Liver (tissue), 9 donors: ENCODE results near the gene VRTN. TPM values are rescaled to one million over a fixed set of nuclear protein-coding genes. Genes with fewer than 3 reads are reported as not detected.

Source experiments
- DNase-seq: peaks from one replicate; pipeline ENCODE4 v3.0.0-alpha.2; 2017; ENCODE audit warnings: low spot score
- H3K27ac ChIP-seq, 2 donors: one replicate each; pipeline ENCODE4 v1.7.0; 2013; ENCODE audit warnings: inconsistent platforms in 2 of 2, low read length in 2 of 2, control low read depth in 1 of 2, low read depth in 1 of 2, mild to moderate bottlenecking in 1 of 2
- H3K27me3 ChIP-seq, 4 donors: one replicate each; pipeline versions ENCODE4 v1.6.1 to v1.7.0; 2013; ENCODE audit warnings: low read length in 3 of 4, inconsistent platforms in 1 of 4, mild to moderate bottlenecking in 1 of 4, moderate library complexity in 1 of 4; ENCODE audit not compliant: control insufficient read depth in 4 of 4, insufficient read depth in 4 of 4
- H3K36me3 ChIP-seq, 4 donors: one replicate each; pipeline versions ENCODE4 v1.6.1 to v1.7.0; 2013; ENCODE audit warnings: low read length in 3 of 4, mild to moderate bottlenecking in 3 of 4, low read depth in 1 of 4, moderate library complexity in 1 of 4; ENCODE audit not compliant: control insufficient read depth in 4 of 4, insufficient read depth in 3 of 4
- H3K4me1 ChIP-seq, 4 donors: one replicate each; pipeline versions ENCODE4 v1.6.1 to v1.7.0; 2013; ENCODE audit warnings: low read length in 3 of 4, mild to moderate bottlenecking in 3 of 4, moderate library complexity in 1 of 4; ENCODE audit not compliant: control insufficient read depth in 4 of 4, insufficient read depth in 4 of 4
- H3K4me3 ChIP-seq, 3 donors: one replicate each; pipeline versions ENCODE4 v1.6.1 to v1.7.0; 2013; ENCODE audit warnings: low read length in 3 of 3, control low read depth in 1 of 3, low read depth in 1 of 3, mild to moderate bottlenecking in 1 of 3
- H3K9ac ChIP-seq, 2 donors: one replicate each; pipeline ENCODE4 v1.7.0; 2013; ENCODE audit warnings: low read length in 2 of 2, mild to moderate bottlenecking in 2 of 2, moderate library complexity in 2 of 2, control low read depth in 1 of 2, low read depth in 1 of 2
- H3K9me3 ChIP-seq, 4 donors: one replicate each; pipeline versions ENCODE4 v1.6.1 to v1.7.0; 2013; ENCODE audit warnings: low read length in 3 of 4; ENCODE audit not compliant: control insufficient read depth in 4 of 4
- ATF3 ChIP-seq: IDR thresholded peaks from 2 replicates; pipeline ENCODE4 v1.6.1; 2016; ENCODE audit warnings: antibody characterized with exemption
- CTCF ChIP-seq: fragments of 150-350 bp; IDR thresholded peaks from 2 replicates; pipeline ENCODE4 v1.5.1; 2017; ENCODE audit warnings: improper control_type of control experiment, low read depth, low read length; ENCODE audit not compliant: missing input control
- EGR1 ChIP-seq, 2 donors: IDR thresholded peaks; 2 replicates each; pipeline ENCODE4 v1.6.1; 2016 to 2018; ENCODE audit warnings: antibody characterized with exemption in 2 of 2, low read depth in 2 of 2
- FOXA1 ChIP-seq: IDR thresholded peaks from 2 replicates; pipeline ENCODE4 v1.6.1; 2016; ENCODE audit warnings: antibody characterized with exemption
- FOXA2 ChIP-seq: IDR thresholded peaks from 2 replicates; pipeline ENCODE4 v1.6.1; 2016; ENCODE audit warnings: antibody characterized with exemption
- GABPA ChIP-seq, 2 donors: IDR thresholded peaks in 1 of 2; conservative IDR thresholded peaks in 1 of 2; 2 replicates each; pipeline ENCODE4 v1.6.1; 2016; ENCODE audit warnings: antibody characterized with exemption in 2 of 2, mild to moderate bottlenecking in 1 of 2, moderate library complexity in 1 of 2
- HNF4A ChIP-seq, 2 donors: conservative IDR thresholded peaks; 2 replicates each; pipeline ENCODE4 v1.6.1; 2016; ENCODE audit warnings: antibody characterized with exemption in 2 of 2, mild to moderate bottlenecking in 2 of 2
- HNF4G ChIP-seq: IDR thresholded peaks from 2 replicates; pipeline ENCODE4 v1.6.1; 2016; ENCODE audit warnings: antibody characterized with exemption
- JUND ChIP-seq, 2 donors: IDR thresholded peaks; 2 replicates each; pipeline ENCODE4 v1.6.1; 2016; ENCODE audit warnings: antibody characterized with exemption in 2 of 2
- MAX ChIP-seq: IDR thresholded peaks from 2 replicates; pipeline ENCODE4 v1.6.1; 2016; ENCODE audit warnings: antibody characterized with exemption
- NR2F2 ChIP-seq: IDR thresholded peaks from 2 replicates; pipeline ENCODE4 v1.6.1; 2016; ENCODE audit warnings: antibody characterized with exemption
- RAD21 ChIP-seq, 2 donors: IDR thresholded peaks; 2 replicates each; pipeline ENCODE4 v1.6.1; 2016; ENCODE audit warnings: antibody characterized with exemption in 2 of 2, mild to moderate bottlenecking in 2 of 2
- RXRA ChIP-seq, 2 donors: IDR thresholded peaks; 2 replicates each; pipeline ENCODE4 v1.6.1; 2017 to 2018; ENCODE audit warnings: antibody characterized with exemption in 2 of 2, mild to moderate bottlenecking in 1 of 2
- SP1 ChIP-seq: IDR thresholded peaks from 2 replicates; pipeline ENCODE4 v1.6.1; 2018; ENCODE audit warnings: antibody characterized with exemption, mild to moderate bottlenecking
- TAF1 ChIP-seq: conservative IDR thresholded peaks from 2 replicates; pipeline ENCODE4 v1.6.1; 2016; ENCODE audit warnings: antibody characterized with exemption, mild to moderate bottlenecking
- YY1 ChIP-seq: IDR thresholded peaks from 2 replicates; pipeline ENCODE4 v1.6.1; 2016; ENCODE audit warnings: antibody characterized with exemption, mild to moderate bottlenecking
- ZBTB33 ChIP-seq: IDR thresholded peaks from 2 replicates; pipeline ENCODE4 v1.6.1; 2016; ENCODE audit warnings: antibody characterized with exemption
- WGBS: extraction: QIAGEN DNeasy Blood & Tissue Kit; methylation state at CpG from one replicate; pipeline ENCODE4 v1.1.7; 2013; 5-methylcytosine and 5-hydroxymethylcytosine counted together
- polyA plus RNA-seq, 2 donors: library from polyadenylated mRNA; stranded (reverse) in 1 of 2; unstranded in 1 of 2; fragments of 200-250 nt in 1 of 2; fragments of >200 nt in 1 of 2; fragmentation: Nextera tagmentation in 1 of 2; extraction: Ambion mirVana in 1 of 2; gene quantifications; one replicate each; pipeline versions ENCODE4 v1.2.1 to v1.2.3, GENCODE V29; 2013 to 2015
- total RNA-seq, 2 donors: library from RNA; depleted of rRNA; stranded (reverse); fragments of >200 nt; gene quantifications; one replicate each; pipeline ENCODE4 v1.2.3, GENCODE V29; 2014
- donor health status: healthy.
- donor health status: healthy.
- donor health status: healthy.
- donor health status: healthy.
- donor health status: healthy.

Gene VRTN
- total and polyA plus RNA-seq, 4 donors: not detected

- H3K9me3 ChIP-seq: no peaks in the 10 kb centered on the region
- H3K27me3 ChIP-seq: peaks cover 0 to 4% (median 2%) of the 10 kb centered on the region in 4 donors
- 67% methylated on average over 16 of the region's 16 CpGs for WGBS
- no peak overlapping the region for H3K9ac ChIP-seq
- no peak overlapping the region for H3K27ac ChIP-seq
- no peaks in the 10 kb centered on the region for H3K4me1 ChIP-seq
- TF ChIP-seq JUND (IDR thresholded peaks at IDR 0.05) (no peak), HNF4G (no peak), FOXA1 (no peak), NR2F2 (no peak), TAF1 (no peak), ZBTB33 (no peak), FOXA2 (no peak), RXRA (IDR thresholded peaks at IDR 0.05) (no peak), CTCF (no peak), SP1 (no peak), YY1 (no peak)
- no peak overlapping the region for H3K4me3 ChIP-seq
- no peaks in the 10 kb centered on the region for H3K36me3 ChIP-seq
- DNase-seq: no peak
Measured at GRCh38 chr14:74392616-74393570, 44.6 kb downstream of the VRTN start.

- no peak for DNase-seq
- Histone ChIP-seq H3K9ac (no peak overlapping the region), H3K4me1 (no peaks in the 10 kb centered on the region), H3K4me3 (no peak overlapping the region), H3K27ac (no peak overlapping the region), H3K27me3 (peaks cover 0 to 4% (median 2%) of the 10 kb centered on the region in 4 donors), H3K36me3 (no peaks in the 10 kb centered on the region), H3K9me3 (no peaks in the 10 kb centered on the region)
- 43% methylated on average over 2 of the region's 2 CpGs for WGBS
- no peak for TF ChIP-seq EGR1 (IDR thresholded peaks at IDR 0.05; ENCODE audit: low read depth in 2 of 2)
- no peak for TF ChIP-seq HNF4A (conservative IDR thresholded peaks at IDR 0.05)
- TF ChIP-seq ZBTB33: no peak
- TF ChIP-seq HNF4G: no peak
- TF ChIP-seq FOXA1: no peak
- no peak for TF ChIP-seq MAX
- TF ChIP-seq SP1: no peak
- TF ChIP-seq JUND (IDR thresholded peaks at IDR 0.05): no peak
- no peak for TF ChIP-seq FOXA2
- no peak for TF ChIP-seq ATF3
- TF ChIP-seq YY1: no peak
- no peak for TF ChIP-seq RAD21 (IDR thresholded peaks at IDR 0.05)
- no peak for TF ChIP-seq CTCF
- no peak for TF ChIP-seq GABPA (IDR thresholded peaks at IDR 0.05 in 1 of 2, conservative IDR thresholded peaks at IDR 0.05 in 1 of 2)
Measured at GRCh38 chr14:74394549-74394948, 46.3 kb downstream of the VRTN start.
